ENCODE results near the gene CPE.

Gene CPE

GRCh38 chr4:165440415-165441158 is 61.8 kb downstream of the CPE start:
- Histone ChIP-seq H3K27ac (replicated peaks) (no peak overlapping the region), H3K27me3 (ENCODE audit: insufficient read depth, poor library complexity, severe bottlenecking) (peaks cover 2% of the 10 kb centered on the region), H3K4me3 (replicated peaks; ENCODE audit: insufficient read depth, low read length) (no peak overlapping the region)
- TF ChIP-seq GABPA (IDR thresholded peaks at IDR 0.05; ENCODE audit: low read depth) (no peak), POLR2AphosphoS5 (IDR thresholded peaks at IDR 0.05; ENCODE audit: low read depth) (no peak), REST (IDR thresholded peaks at IDR 0.05; ENCODE audit: insufficient replicate concordance, low read depth) (no peak), SPI1 (IDR thresholded peaks at IDR 0.05; ENCODE audit: borderline replicate concordance, low read depth) (no peak), CTCF (IDR thresholded peaks at IDR 0.05; ENCODE audit: insufficient read depth, low read length) (no peak)
- DNase-seq (ENCODE audit: low read depth in 1 of 2, low spot score in 1 of 2), result no peak

- Histone ChIP-seq H3K27ac (replicated peaks) (no peak overlapping the region), H3K4me3 (replicated peaks; ENCODE audit: insufficient read depth, low read length) (no peak overlapping the region), H3K27me3 (ENCODE audit: insufficient read depth, poor library complexity, severe bottlenecking) (no peaks in the 10 kb centered on the region)
- TF ChIP-seq REST (IDR thresholded peaks at IDR 0.05; ENCODE audit: insufficient replicate concordance, low read depth) (no peak), CTCF (IDR thresholded peaks at IDR 0.05; ENCODE audit: insufficient read depth, low read length) (no peak), SPI1 (IDR thresholded peaks at IDR 0.05; ENCODE audit: borderline replicate concordance, low read depth) (no peak), POLR2AphosphoS5 (IDR thresholded peaks at IDR 0.05; ENCODE audit: low read depth) (no peak), GABPA (IDR thresholded peaks at IDR 0.05; ENCODE audit: low read depth) (no peak)
- DNase-seq (ENCODE audit: low read depth in 1 of 2, low spot score in 1 of 2), result no peak
Measured at GRCh38 chr4:165443276-165443675, 64.5 kb downstream of the CPE start.

GRCh38 chr4:165448700-165449099 is 69.9 kb downstream of the CPE start:
- H3K27ac ChIP-seq (replicated peaks), result no peak overlapping the region
- H3K4me3 ChIP-seq (replicated peaks; ENCODE audit: insufficient read depth, low read length), result no peak overlapping the region
- TF ChIP-seq CTCF (IDR thresholded peaks at IDR 0.05; ENCODE audit: insufficient read depth, low read length), result no peak
- TF ChIP-seq GABPA (IDR thresholded peaks at IDR 0.05; ENCODE audit: low read depth), result no peak
- no peak for TF ChIP-seq REST (IDR thresholded peaks at IDR 0.05; ENCODE audit: insufficient replicate concordance, low read depth)
- no peak for TF ChIP-seq SPI1 (IDR thresholded peaks at IDR 0.05; ENCODE audit: borderline replicate concordance, low read depth)
- TF ChIP-seq POLR2AphosphoS5 (IDR thresholded peaks at IDR 0.05; ENCODE audit: low read depth), result no peak

More at GRCh38 chr4:165448700-165449099, 69.9 kb downstream of the CPE start:
- no peaks in the 10 kb centered on the region for H3K27me3 ChIP-seq (ENCODE audit: insufficient read depth, poor library complexity, severe bottlenecking)
- DNase-seq (ENCODE audit: low read depth in 1 of 2, low spot score in 1 of 2), result no peak

Data from HL-60 (cell line).